ENCODE data around the gene PPP2R5C.

Gene PPP2R5C

DNA sequence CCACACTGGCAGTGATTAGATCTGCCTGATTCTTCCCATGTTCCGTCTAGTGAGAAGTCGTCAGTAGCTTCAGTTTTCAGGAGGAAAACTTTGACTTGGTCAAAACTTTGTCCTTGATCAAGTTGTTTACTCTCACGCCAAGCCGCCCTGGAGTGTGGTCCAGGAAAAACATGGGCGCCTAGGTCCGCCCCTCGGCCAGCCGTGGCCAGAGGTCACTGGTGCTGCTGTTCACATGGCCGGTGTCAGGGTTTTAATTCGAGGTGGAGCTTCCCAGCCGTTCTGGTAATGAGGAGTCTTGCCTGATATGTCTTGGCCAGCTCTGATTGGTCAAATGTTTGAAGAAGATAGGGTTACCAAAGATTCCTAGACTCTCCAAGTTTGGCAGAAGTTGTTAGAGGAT is 71.5 kb downstream of the PPP2R5C start:
- H3K4me3 ChIP-seq (ENCODE audit: extremely low read depth, insufficient read depth, low read length, poor library complexity, severe bottlenecking), result no peak overlapping the region

DNA sequence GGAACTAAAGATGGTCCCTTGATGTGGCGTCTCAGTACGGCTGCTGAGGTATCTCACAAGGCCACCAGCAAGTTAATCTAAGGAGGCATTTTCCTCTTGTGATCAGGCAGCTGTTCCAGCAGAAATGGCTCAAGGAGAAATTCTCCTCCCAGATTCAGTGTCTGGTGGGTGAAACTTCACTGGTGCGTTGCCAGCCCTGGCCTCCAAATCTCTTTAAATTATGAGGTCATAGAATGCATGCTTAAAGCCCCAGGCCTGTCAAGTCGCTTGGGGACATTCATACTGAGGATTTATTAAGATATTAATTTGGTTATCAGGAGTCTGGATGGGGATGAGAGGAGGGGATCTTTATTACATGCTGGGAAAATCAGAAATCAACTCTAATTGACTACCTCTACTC is 72.9 kb downstream of the PPP2R5C start:
- Histone ChIP-seq H3K4me1 (ENCODE audit: control insufficient read depth, insufficient read depth, low read length, poor library complexity, severe bottlenecking) (no peaks in the 10 kb centered on the region), H3K9me3 (ENCODE audit: control insufficient read depth, low read length) (no peaks in the 10 kb centered on the region), H3K36me3 (ENCODE audit: control insufficient read depth, insufficient read depth, low read length) (peaks cover 26% of the 10 kb centered on the region), H3K27ac (ENCODE audit: low read depth, low read length, severe bottlenecking) (no peak overlapping the region), H3K4me3 (ENCODE audit: extremely low read depth, insufficient read depth, low read length, poor library complexity, severe bottlenecking) (no peak overlapping the region)
- WGBS, 2 experiments (ENCODE audit: insufficient coverage in 2 of 2), result 40 to 100% methylated on average over 1 to 2 of the region's 4 CpGs

More for the DNA sequence above, 71.5 kb downstream of the PPP2R5C start:
- H3K27ac ChIP-seq (ENCODE audit: low read depth, low read length, severe bottlenecking), result no peak overlapping the region
- no peaks in the 10 kb centered on the region for H3K9me3 ChIP-seq (ENCODE audit: control insufficient read depth, low read length)
- 89 to 97% methylated on average over 11 of the region's 11 CpGs for WGBS, 2 experiments (ENCODE audit: insufficient coverage in 2 of 2)
- no peaks in the 10 kb centered on the region for H3K4me1 ChIP-seq (ENCODE audit: control insufficient read depth, insufficient read depth, low read length, poor library complexity, severe bottlenecking)
- H3K36me3 ChIP-seq (ENCODE audit: control insufficient read depth, insufficient read depth, low read length), result peaks cover 32% of the 10 kb centered on the region

DNA sequence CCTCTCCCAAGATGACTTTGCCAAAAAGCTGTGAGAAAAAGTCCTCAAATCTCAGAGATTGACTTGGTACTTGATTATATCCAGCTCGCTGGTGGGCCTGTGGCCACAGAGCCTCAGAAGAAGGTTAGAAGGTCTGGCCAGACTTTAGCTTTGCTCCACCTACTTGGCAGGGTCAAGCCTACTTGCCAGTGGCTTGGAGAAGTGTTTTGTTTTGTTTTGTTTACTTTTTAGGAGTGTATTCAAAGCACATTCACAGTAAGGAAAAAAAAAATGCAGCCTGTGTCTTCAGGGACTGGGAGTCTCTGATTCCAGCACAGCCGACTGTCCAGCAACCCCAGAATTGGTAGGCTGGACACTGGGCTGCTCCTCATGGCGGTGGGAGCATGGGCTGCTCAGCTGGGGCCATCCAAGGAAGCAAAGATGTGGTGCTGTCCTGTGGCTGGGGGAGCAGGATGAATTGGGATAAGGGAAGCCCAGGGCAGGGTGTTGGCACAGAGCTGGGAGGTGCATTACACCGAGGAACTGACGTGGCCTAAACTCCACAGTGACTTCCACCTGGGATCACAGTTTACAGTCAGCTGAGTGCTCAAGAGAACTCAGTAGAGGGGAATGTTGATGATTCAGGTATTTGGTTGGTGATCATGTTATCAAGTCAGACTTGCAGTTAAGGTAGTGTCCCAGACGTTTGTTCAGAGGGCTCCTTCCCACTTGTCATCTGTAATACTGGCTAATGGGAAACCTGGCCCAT is 73.5 kb downstream of the PPP2R5C start:
- Histone ChIP-seq H3K36me3 (ENCODE audit: control insufficient read depth, insufficient read depth, low read length) (peaks cover 22% of the 10 kb centered on the region), H3K4me3 (ENCODE audit: extremely low read depth, insufficient read depth, low read length, poor library complexity, severe bottlenecking) (no peak overlapping the region), H3K9me3 (ENCODE audit: control insufficient read depth, low read length) (no peaks in the 10 kb centered on the region), H3K27ac (ENCODE audit: low read depth, low read length, severe bottlenecking) (no peak overlapping the region), H3K4me1 (ENCODE audit: control insufficient read depth, insufficient read depth, low read length, poor library complexity, severe bottlenecking) (no peaks in the 10 kb centered on the region)
- WGBS, 2 experiments (ENCODE audit: insufficient coverage in 2 of 2), result 89 to 98% methylated on average over 5 of the region's 6 CpGs

DNA sequence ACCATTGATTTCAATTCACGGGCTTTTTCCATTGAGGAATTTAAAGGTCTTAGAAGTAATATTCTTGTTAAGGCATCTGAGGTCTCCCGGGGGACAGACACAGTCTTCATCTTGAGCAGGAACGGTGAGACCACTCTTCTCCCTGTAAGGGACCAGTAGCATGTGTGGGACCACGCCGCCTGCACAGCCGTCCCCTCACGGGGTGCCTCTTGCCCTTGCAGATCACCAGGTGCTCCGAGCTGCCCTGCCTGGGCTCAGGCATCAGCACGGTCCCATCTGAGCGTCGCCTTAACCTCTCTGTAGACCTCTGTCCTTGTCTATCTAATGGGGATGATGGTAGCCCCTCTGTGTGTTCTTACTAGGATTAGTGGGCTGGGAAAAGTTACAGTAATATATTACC is 74.1 kb downstream of the PPP2R5C start:
- Histone ChIP-seq H3K4me1 (ENCODE audit: control insufficient read depth, insufficient read depth, low read length, poor library complexity, severe bottlenecking) (no peaks in the 10 kb centered on the region), H3K27ac (ENCODE audit: low read depth, low read length, severe bottlenecking) (no peak overlapping the region), H3K9me3 (ENCODE audit: control insufficient read depth, low read length) (no peaks in the 10 kb centered on the region), H3K36me3 (ENCODE audit: control insufficient read depth, insufficient read depth, low read length) (peaks cover 22% of the 10 kb centered on the region), H3K4me3 (ENCODE audit: extremely low read depth, insufficient read depth, low read length, poor library complexity, severe bottlenecking) (no peak overlapping the region)
- 93 to 100% methylated on average over 4 to 9 of the region's 11 CpGs for WGBS, 2 experiments (ENCODE audit: insufficient coverage in 2 of 2)

DNA sequence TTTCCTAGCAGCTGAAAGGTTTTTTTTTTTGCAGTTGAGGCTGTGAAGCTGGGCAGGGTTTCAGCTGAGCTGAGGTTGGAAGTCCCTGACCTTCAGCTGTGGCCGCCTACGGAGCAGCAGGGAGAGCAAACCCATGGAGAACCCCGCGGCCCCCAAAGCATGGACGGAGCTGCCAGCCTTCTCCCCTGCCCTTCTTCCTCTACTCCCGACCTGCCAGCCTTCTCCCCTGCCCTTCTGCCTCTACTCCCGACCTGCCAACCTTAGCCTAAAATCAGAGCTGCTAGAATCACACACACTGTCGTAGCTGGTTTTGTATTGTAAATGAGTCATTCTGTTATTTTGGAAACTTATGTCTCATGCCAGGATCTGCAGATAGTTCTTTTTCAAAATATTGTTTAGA is 74.6 kb downstream of the PPP2R5C start:
- H3K4me1 ChIP-seq (ENCODE audit: control insufficient read depth, insufficient read depth, low read length, poor library complexity, severe bottlenecking), result no peaks in the 10 kb centered on the region
- 80 to 88% methylated on average over 2 to 3 of the region's 8 CpGs for WGBS, 2 experiments (ENCODE audit: insufficient coverage in 2 of 2)
- no peaks in the 10 kb centered on the region for H3K9me3 ChIP-seq (ENCODE audit: control insufficient read depth, low read length)
- peaks cover 18% of the 10 kb centered on the region for H3K36me3 ChIP-seq (ENCODE audit: control insufficient read depth, insufficient read depth, low read length)
- no peak overlapping the region for H3K27ac ChIP-seq (ENCODE audit: low read depth, low read length, severe bottlenecking)
- H3K4me3 ChIP-seq (ENCODE audit: extremely low read depth, insufficient read depth, low read length, poor library complexity, severe bottlenecking), result no peak overlapping the region

DNA sequence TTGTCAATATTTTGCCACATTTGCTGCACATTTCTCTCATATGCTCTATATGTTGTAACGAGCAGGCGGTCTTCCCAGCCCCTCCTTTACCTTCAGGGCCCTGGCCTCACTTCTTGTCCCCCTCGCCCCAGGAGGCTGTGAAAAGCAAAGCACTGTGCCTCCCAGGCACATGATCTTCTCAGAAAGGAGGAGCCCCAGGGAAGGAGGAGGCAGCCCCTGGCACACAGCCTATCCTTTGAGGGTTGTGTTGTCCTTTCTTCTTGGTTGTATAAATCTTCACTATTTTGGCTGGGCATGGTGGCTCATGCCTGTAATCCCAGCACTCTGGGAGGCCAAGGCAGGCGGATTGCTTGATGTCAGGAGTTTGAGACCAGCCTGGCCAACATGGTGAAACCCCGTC is 77.0 kb downstream of the PPP2R5C start:
- H3K4me3 ChIP-seq (ENCODE audit: extremely low read depth, insufficient read depth, low read length, poor library complexity, severe bottlenecking), result no peak overlapping the region
- H3K4me1 ChIP-seq (ENCODE audit: control insufficient read depth, insufficient read depth, low read length, poor library complexity, severe bottlenecking), result no peaks in the 10 kb centered on the region
- H3K27ac ChIP-seq (ENCODE audit: low read depth, low read length, severe bottlenecking), result no peak overlapping the region
- peaks cover 11% of the 10 kb centered on the region for H3K36me3 ChIP-seq (ENCODE audit: control insufficient read depth, insufficient read depth, low read length)
- H3K9me3 ChIP-seq (ENCODE audit: control insufficient read depth, low read length), result no peaks in the 10 kb centered on the region
- 94% methylated on average over 2 of the region's 5 CpGs; no CpG with 5 or more reads in 1 of the 2 experiments for WGBS, 2 experiments (ENCODE audit: insufficient coverage in 2 of 2)

DNA sequence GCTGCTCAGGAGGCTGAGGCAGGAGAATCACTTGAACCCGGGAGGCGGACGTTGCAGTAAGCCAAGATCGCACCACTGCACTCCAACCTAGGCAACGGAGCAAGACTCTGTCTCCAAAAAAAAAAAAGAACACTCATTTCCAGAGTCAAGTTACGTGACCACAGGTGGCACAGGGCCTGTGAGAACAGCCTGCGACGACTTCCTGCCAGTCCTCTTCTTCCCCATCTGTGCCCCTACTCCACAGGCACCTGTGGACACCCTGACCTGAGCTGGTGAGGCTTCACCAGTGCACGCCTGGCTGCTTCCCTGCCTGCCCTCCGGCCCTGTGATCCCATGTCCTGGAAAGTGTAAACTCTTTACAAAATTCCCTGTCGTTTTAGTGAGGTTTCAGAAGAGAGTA is 77.7 kb downstream of the PPP2R5C start:
- no peaks in the 10 kb centered on the region for H3K4me1 ChIP-seq (ENCODE audit: control insufficient read depth, insufficient read depth, low read length, poor library complexity, severe bottlenecking)
- no peak overlapping the region for H3K27ac ChIP-seq (ENCODE audit: low read depth, low read length, severe bottlenecking)
- H3K4me3 ChIP-seq (ENCODE audit: extremely low read depth, insufficient read depth, low read length, poor library complexity, severe bottlenecking), result no peak overlapping the region
- 94 to 96% methylated on average over 8 to 9 of the region's 11 CpGs for WGBS, 2 experiments (ENCODE audit: insufficient coverage in 2 of 2)
- no peaks in the 10 kb centered on the region for H3K9me3 ChIP-seq (ENCODE audit: control insufficient read depth, low read length)
- H3K36me3 ChIP-seq (ENCODE audit: control insufficient read depth, insufficient read depth, low read length), result peaks cover 9% of the 10 kb centered on the region

DNA sequence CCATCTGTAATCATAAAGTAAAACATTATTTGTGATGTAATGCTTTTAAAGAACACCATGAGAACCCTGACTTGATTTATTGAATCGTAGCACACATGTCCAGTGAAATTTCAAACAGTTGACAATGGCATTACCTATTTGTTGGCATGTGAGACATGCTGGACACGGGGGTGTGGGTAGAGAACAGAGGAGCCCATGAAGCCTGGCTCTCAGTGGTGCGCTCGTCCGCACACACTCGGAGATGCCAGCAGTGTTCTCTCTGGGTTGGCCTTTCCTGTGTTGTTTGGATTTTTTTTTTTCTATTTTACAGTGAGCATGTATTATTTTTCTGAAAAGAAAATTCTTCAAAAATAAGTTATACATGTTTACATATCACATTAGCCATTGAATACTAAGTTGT is 78.2 kb downstream of the PPP2R5C start:
- Histone ChIP-seq H3K36me3 (ENCODE audit: control insufficient read depth, insufficient read depth, low read length) (peaks cover 12% of the 10 kb centered on the region), H3K4me1 (ENCODE audit: control insufficient read depth, insufficient read depth, low read length, poor library complexity, severe bottlenecking) (no peaks in the 10 kb centered on the region), H3K4me3 (ENCODE audit: extremely low read depth, insufficient read depth, low read length, poor library complexity, severe bottlenecking) (no peak overlapping the region), H3K27ac (ENCODE audit: low read depth, low read length, severe bottlenecking) (no peak overlapping the region), H3K9me3 (ENCODE audit: control insufficient read depth, low read length) (no peaks in the 10 kb centered on the region)
- 94 to 100% methylated on average over 2 to 5 of the region's 6 CpGs for WGBS, 2 experiments (ENCODE audit: insufficient coverage in 2 of 2)

DNA sequence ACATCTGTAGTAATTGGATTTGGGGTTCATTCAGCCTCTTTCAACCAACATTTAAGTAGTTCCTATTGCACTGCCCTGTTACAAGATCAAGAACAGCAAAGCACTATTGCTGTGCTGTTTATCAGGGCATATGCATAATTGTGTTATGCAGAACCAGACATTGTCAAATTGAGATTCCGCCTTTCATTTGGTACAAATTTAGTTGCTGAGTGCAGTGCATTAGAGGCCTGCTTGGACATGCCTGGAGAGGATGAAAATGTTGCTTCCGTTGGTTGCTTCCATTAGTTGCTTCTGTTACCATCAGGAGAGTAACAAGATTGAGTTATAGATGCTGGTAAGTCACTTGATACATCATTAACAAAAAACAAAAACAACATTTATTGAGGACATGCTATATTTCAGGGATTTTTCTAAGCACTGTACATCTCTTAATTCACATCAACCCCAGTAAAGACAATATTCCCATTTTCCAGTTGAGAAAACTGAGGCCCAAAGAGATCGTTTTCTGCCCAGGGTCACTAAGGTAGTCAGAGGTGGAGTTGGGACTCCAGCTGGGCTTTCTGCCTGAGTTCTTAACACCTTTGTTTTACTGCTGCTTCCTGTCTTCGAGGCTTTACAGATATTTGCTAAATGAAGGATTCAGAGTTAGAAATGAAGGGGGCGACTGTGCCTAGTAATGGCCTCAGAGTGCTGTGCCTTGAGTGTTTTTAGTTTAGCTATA is 79.3 kb downstream of the PPP2R5C start:
- Histone ChIP-seq H3K27ac (ENCODE audit: low read depth, low read length, severe bottlenecking) (no peak overlapping the region), H3K4me3 (ENCODE audit: extremely low read depth, insufficient read depth, low read length, poor library complexity, severe bottlenecking) (no peak overlapping the region), H3K9me3 (ENCODE audit: control insufficient read depth, low read length) (no peaks in the 10 kb centered on the region), H3K36me3 (ENCODE audit: control insufficient read depth, insufficient read depth, low read length) (peaks cover 17% of the 10 kb centered on the region), H3K4me1 (ENCODE audit: control insufficient read depth, insufficient read depth, low read length, poor library complexity, severe bottlenecking) (no peaks in the 10 kb centered on the region)
- WGBS, 2 experiments (ENCODE audit: insufficient coverage in 2 of 2), result 88 to 92% methylated on average over 3 to 5 of the region's 5 CpGs

DNA sequence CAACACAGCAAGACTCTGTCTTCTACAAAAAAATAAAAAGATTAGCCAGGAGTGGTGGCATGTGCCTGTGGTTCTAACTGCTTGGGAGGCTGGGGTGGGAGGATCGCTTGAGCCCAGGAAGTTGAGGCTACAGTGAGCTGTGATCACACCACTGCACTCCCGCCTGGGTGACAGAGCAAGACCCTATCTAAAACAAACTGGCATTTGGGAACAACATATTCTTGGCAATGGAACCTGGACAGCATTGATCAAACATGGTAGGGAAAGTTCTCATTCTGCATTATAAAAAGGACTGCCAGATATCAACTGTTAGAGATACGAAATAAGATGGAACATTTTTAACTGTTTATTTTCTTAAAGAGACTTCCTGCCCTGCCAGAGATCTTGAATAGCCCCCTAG is 81.5 kb downstream of the PPP2R5C start:
- Histone ChIP-seq H3K4me3 (ENCODE audit: extremely low read depth, insufficient read depth, low read length, poor library complexity, severe bottlenecking) (no peak overlapping the region), H3K36me3 (ENCODE audit: control insufficient read depth, insufficient read depth, low read length) (peaks cover 17% of the 10 kb centered on the region), H3K27ac (ENCODE audit: low read depth, low read length, severe bottlenecking) (no peak overlapping the region), H3K4me1 (ENCODE audit: control insufficient read depth, insufficient read depth, low read length, poor library complexity, severe bottlenecking) (no peaks in the 10 kb centered on the region), H3K9me3 (ENCODE audit: control insufficient read depth, low read length) (no peaks in the 10 kb centered on the region)
- 95 to 100% methylated on average over 2 to 3 of the region's 3 CpGs for WGBS, 2 experiments (ENCODE audit: insufficient coverage in 2 of 2)

DNA sequence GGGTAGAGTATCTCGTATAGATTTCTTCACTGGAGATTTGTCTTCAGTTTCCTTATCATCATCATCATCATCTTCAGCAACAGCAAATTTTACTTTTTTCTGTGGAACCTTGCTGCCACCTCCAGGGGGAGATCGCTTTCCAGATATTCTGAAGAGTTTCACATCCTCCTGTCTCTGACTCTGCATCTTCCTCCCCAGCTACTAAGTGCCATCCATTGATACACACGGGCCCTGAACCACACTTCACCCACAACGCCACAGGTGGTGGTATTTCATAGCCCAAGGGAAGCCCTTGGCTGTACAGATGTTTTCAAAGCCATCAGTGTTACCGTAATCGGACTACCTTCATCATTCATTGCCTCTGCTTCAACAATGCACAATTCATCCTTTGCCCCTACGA is 82.2 kb downstream of the PPP2R5C start:
- H3K9me3 ChIP-seq (ENCODE audit: control insufficient read depth, low read length), result no peaks in the 10 kb centered on the region
- H3K36me3 ChIP-seq (ENCODE audit: control insufficient read depth, insufficient read depth, low read length), result peaks cover 17% of the 10 kb centered on the region
- H3K27ac ChIP-seq (ENCODE audit: low read depth, low read length, severe bottlenecking), result no peak overlapping the region
- H3K4me3 ChIP-seq (ENCODE audit: extremely low read depth, insufficient read depth, low read length, poor library complexity, severe bottlenecking), result no peak overlapping the region
- WGBS, 2 experiments (ENCODE audit: insufficient coverage in 2 of 2), result 84 to 85% methylated on average over 5 of the region's 7 CpGs
- no peaks in the 10 kb centered on the region for H3K4me1 ChIP-seq (ENCODE audit: control insufficient read depth, insufficient read depth, low read length, poor library complexity, severe bottlenecking)
